Lower leg skin (tissue), 3 donors: Measurements from ENCODE around the gene NAALADL2.

Experiments
- POLR2A ChIP-seq, 2 donors: fragments of 450-650 bp; IDR thresholded peaks; one replicate each; pipeline ENCODE4 v1.6.1; 2016 to 2017; ENCODE audit warnings: antibody characterized with exemption in 2 of 2, mild to moderate bottlenecking in 1 of 2, moderate library complexity in 1 of 2
- TF ChIP-seq, protein P1 (sequence below), 3 donors: fragments of 450-650 bp; IDR thresholded peaks; one replicate each; pipeline ENCODE4 v1.5.1; 2016; ENCODE audit warnings: antibody characterized with exemption in 3 of 3, mild to moderate bottlenecking in 3 of 3, moderate library complexity in 2 of 3

DNA sequence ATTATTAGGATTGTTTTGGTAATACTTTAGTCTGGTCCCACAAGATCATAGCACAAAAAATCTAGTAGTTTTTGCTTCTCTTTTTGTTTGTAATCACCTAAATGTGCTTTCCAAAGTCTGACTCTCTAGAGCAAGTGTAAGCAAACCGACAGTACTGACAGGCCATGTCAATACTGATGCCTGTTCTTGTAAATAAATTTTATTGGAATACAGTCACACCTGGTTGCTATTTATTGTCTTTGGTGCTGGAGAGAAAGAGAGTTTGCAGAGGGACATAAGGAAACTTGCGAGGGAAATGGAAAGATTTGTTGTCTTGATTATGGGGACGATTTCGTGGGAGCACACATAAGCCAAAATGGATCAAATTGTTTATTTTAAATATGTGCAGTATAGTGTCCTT lies 77.5 kb downstream of the NAALADL2 start:
- TF ChIP-seq, protein P1, sequence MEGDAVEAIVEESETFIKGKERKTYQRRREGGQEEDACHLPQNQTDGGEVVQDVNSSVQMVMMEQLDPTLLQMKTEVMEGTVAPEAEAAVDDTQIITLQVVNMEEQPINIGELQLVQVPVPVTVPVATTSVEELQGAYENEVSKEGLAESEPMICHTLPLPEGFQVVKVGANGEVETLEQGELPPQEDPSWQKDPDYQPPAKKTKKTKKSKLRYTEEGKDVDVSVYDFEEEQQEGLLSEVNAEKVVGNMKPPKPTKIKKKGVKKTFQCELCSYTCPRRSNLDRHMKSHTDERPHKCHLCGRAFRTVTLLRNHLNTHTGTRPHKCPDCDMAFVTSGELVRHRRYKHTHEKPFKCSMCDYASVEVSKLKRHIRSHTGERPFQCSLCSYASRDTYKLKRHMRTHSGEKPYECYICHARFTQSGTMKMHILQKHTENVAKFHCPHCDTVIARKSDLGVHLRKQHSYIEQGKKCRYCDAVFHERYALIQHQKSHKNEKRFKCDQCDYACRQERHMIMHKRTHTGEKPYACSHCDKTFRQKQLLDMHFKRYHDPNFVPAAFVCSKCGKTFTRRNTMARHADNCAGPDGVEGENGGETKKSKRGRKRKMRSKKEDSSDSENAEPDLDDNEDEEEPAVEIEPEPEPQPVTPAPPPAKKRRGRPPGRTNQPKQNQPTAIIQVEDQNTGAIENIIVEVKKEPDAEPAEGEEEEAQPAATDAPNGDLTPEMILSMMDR (IDR thresholded peaks at IDR 0.05) = no peak
- no peak for TF ChIP-seq POLR2A (IDR thresholded peaks at IDR 0.05)
